Liver (tissue), 3 donors: ENCODE results near the gene TBC1D14.

Source experiments
- GABPA ChIP-seq, 2 donors: IDR thresholded peaks in 1 of 2; conservative IDR thresholded peaks in 1 of 2; 2 replicates each; pipeline ENCODE4 v1.6.1; 2016; ENCODE audit warnings: antibody characterized with exemption in 2 of 2, mild to moderate bottlenecking in 1 of 2, moderate library complexity in 1 of 2
- TF ChIP-seq, protein P1 (sequence below): fragments of 150-350 bp; IDR thresholded peaks from 2 replicates; pipeline ENCODE4 v1.5.1; 2017; ENCODE audit warnings: improper control_type of control experiment, low read depth, low read length; ENCODE audit not compliant: missing input control
- donor health status: healthy.
- donor health status: healthy.

DNA sequence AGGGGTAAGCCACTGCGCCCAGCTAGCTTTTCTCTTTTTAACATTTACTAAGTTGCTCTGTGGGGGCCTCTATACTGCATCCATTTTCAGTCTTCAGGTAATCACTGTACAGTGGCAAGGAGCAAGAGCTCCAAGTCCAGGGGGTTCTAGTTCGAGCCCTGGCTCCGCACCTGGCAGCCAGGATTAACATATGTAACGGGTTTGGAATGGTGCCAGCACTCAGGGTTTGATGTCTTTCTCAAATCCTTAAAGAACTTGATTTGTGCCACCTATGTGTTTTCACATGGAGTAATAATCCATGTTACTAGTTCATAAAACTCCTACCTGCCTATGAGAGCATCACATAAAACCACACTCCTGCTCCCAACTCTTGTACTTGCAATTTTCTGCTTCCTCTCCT is 153.7 kb downstream of the TBC1D14 start:
- TF ChIP-seq, protein P1, sequence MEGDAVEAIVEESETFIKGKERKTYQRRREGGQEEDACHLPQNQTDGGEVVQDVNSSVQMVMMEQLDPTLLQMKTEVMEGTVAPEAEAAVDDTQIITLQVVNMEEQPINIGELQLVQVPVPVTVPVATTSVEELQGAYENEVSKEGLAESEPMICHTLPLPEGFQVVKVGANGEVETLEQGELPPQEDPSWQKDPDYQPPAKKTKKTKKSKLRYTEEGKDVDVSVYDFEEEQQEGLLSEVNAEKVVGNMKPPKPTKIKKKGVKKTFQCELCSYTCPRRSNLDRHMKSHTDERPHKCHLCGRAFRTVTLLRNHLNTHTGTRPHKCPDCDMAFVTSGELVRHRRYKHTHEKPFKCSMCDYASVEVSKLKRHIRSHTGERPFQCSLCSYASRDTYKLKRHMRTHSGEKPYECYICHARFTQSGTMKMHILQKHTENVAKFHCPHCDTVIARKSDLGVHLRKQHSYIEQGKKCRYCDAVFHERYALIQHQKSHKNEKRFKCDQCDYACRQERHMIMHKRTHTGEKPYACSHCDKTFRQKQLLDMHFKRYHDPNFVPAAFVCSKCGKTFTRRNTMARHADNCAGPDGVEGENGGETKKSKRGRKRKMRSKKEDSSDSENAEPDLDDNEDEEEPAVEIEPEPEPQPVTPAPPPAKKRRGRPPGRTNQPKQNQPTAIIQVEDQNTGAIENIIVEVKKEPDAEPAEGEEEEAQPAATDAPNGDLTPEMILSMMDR, result no peak
- no peak for TF ChIP-seq GABPA (IDR thresholded peaks at IDR 0.05 in 1 of 2, conservative IDR thresholded peaks at IDR 0.05 in 1 of 2)
